SKM-1 (cell line): ENCODE data around the gene ZBP1.

ENCODE experiments used
- DNase-seq: peaks from one replicate; lab custom pipeline; 2025; ENCODE audit not compliant: unreplicated experiment; lab: John Stamatoyannopoulos, UW

Gene ZBP1

DNA sequence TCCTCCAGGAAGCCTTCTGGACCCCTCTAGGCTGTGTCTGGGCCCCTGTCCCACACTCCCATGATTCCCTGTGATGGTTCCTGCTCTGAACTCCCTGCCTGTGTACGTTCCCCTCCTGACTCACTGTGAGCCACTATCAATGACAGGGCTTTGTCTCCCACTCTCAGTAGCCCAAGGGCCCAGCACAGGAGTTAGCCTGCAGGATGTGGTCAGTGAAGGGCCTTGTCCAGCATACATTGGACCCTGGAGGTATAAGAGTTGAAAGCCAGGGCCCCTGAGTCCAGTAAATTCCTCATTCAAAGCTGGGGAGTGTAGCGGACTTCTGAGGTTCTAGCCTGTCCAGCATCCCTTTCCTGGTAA is 19.0 kb downstream of the ZBP1 start:
- no peak for DNase-seq

DNA sequence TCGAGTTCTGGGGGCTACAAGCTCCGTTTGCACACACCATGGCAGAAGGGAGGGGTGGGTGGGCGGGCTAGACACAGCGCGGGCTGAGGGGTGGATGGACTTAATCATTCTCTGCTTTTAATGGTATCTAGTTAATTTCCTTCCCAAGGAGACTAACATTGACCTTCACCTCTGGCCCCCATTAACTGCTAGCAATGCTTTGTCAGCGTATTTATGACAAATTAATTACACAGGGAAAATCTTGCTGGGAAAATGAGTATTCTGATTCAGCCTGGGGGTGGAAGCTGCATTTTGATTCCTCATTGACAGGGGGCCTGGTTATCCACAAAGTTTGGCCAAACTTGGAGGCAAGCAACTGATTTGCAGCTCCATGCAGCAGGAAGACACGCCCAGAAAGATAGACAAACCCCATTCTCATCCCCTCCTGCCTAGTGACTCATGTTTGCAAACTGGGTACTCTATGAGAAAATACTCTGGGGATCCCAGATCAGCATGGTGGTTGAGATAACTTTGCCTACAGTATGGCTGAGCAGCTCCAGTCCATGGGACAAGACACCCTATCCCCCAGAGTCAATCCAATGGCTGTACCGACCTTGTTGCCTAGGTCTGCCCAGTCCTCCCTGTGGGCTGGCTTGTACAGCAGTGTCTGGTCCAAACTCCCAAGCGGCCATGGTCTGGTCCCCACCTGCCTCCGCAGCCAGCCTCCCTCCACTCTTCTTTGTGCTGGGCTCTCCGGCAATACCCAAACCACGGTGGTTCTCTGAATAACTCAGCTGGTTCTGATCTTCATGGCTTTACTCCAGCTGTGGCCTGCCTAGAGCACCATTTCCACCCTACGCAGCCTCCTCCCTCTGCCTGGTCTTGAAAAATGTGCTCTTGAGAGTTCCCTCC is 19.7 kb downstream of the ZBP1 start:
- no peak for DNase-seq

DNA sequence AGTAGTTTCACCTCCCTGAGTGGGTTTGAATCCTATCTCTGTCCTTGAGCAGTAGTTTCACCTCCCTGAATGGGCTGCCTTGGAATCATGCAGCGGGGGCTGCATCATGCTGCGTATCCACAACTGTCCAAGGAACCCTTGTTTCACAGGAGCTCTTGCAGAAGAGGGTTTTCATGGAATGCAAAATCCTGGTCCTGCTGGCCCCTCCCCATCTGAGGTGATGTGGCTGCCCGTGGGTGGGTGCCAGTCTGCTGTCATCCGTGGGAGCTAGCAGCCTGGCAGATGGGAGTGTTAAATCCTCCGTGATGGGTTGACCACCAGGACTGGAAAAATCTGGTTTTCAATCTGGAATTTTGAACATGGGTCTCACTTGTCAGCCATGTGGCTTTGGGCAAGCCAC is 21.7 kb downstream of the ZBP1 start:
- no peak for DNase-seq

DNA sequence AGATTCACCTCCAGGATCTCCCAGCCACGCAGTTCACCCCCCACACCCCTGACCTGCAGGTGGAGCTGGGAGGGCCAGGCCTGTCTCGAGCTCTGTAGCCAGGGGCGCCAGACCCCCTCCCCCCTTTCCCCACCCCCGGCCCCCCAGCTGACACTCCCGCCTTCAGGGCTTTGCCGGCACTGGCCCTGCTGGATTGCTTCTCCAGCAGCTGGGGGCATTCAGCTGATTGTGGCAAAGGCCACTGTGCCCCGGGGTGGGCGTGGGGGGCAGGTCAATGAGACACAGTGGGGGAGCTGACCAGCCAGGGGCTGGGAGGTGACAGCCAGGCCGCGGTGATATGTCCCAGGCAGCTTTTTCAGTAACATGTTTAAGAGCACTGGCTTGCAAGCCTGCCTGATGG is 22.2 kb downstream of the ZBP1 start:
- DNase-seq, result no peak

DNA sequence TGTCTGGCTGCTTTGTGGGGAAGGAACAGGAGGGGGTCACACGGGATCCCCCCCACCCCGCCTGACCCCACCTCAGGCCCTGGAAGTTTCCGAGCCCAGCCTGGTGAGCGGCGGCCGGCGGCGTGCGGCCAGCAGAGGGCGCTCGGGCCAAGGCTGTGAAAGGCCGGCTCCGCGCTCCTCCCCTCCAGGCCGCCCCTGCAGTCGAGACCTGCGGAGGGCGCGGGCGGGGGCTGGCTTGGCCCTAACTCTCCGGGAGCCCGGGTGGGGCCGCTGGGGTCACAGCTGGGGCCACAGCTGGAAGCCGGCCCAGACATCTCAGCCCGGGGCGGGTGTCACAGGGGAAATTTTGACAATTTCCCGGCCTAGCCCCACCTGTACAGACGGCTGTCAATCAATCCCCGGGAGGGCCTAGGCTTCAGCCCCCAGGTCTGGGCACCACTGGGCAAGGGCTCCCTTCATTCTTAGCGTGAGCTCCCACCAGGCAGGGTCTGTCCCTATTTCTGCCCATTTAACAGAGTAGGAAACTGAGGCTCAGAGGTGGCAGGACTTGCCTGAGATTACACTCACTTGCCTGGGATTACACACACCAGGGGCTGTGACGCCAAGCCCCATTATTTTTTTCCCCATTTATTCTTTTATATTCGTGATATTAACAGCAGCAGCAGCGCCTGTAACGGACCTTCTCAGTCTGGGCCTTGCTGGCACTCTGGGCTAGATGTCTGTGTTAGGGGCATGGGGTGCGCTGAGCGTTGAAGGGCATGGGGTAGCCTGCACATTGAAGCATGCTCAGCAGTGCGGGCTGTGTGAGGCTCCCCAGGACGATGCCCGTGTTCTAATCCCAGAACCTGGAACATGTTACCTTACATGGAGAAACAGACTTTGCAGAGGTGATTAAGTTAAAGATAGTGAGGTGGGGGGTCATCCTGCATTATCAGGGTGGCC is 23.0 kb downstream of the ZBP1 start:
- DNase-seq, result peak; percentile 24

DNA sequence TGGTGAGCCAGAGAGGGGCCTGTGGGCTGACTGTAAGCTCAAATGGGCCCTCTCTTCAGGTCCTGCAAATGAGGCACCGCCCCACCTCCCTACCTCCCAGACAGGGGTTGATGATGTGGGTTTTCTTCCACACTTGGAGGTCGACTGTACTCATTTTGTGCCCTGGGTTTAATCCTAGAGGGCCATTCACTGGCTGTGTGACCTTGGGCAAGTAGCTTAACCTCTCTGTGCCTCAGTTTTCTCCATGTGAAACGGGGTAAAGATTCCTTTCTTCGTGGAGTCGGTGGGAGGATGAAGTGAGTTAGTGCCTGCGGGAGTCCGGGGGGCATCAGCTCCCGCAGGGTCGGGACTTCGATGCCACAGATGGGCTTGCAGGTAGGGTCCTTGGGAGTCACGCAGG is 23.9 kb downstream of the ZBP1 start:
- DNase-seq, result no peak

DNA sequence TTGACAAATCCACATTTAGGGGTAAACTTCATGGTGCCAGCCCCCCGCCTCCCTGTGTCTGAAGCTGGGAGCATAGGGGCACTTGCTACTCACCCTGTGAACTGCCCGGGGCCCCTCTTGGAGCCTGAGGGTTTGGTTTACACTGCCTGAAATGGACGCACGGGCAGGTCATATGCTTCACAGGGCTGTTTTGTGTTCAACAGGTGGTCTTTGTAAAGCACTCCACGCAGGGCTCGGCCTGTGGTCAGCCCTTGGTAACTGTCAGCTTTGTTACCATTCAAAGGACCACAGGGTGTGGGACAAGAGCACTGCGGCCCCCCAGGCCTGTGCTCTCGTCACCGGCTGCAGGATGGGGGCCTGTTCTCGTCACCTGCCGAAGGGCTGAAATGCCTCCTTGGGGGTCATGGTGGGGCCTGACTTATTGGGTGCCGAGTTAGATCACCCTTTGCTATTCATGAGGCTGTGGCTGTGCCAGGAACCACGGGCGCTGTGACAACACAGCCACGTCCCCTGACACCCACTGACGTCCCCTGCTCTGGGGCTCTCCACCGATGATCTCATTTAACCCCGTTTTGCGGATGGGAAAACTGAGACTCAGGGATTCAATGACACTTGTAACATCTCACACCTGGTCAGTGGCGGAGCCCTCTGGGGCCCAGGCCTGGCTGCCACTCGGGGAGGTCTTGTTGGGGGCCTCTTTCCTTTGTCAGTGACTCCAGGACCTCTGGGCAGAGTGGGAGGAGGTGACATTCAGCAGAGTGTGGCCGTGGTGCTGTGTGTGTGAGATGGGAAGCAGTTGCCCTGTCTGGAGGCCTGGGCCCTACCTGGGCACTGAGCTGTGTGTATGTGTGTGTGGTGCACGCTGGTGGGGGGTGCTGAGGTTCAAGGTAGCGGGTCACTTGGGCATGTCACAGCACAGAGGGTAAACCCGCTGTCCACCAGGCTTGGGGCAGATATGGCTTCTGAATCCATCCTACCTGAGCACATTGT is 24.9 kb downstream of the ZBP1 start:
- DNase-seq, result no peak

DNA sequence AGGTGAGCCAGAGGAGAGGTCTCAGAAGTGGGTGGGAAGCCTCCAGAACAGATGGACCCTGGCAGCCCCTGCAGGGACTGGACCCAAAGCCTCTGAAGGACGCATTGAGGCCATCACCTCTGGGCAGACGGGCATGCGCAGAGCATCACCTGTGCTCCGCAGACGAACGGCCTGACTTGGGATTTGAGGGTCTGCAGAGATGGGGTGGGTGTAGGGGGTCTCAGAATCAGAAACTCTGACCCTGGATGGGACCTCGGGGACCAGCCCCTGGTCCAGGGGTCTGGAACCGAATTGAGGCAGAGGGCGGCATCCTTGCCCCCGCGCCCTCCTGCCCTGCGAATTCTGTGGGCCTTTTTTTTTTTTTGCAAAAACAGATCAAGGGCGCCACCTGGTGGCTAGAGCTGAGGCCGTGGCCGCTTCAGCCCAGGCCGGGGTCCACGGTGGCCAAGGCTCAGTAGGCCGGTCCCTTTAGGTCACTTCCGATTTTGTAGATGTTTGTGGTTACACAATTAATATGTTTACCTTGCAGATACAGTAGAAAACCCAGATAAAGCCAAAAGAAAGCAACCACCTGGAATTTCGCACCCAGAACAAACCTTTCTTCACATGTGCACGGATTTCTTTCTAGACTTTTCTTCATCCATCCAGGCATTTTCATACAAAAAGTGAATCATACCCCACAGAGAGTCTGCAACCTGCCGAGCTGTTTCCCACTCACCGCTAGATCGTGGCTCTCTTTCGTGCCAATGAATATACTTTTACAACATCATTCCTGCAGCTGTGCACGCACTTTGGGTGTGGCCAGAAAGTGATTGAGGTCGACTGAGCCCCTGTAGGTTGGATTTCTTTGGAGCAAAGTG is 25.9 kb downstream of the ZBP1 start:
- DNase-seq, result no peak

DNA sequence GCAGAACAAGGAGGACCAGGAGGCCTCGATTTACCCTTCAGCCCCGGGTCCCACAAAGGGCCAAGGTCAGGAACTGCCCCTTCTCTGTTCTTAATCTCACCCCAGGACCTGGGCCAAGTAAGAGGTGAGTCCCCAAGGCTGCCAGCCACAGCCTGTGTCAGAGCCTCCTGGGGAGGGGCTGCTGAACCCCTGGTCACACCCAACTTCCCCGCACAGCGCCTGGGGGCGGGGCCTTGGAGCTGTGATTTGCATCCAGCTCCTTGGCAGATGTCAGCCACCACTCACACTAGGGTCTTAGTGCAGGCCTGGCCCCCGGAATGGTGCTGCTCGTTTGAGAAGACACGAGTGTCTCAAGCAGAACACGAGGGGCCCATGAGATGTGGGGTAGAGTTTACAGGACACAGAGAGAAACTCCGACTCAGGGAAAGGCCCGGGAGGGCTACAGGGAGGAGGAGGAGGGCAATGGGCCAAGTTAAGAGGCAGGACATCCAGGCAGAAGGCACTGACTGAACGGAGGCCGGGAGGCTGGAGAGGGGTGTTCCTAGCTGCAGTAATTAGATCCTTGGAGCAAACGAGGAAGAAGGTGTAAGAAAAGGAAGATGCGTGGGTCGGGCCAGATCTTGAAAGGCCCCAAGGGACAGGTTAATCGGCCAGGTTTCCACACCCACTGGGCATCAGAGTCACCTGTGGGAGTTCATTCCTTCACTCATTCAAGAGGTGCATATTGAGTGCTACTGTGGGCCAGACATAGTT is 26.9 kb downstream of the ZBP1 start:
- DNase-seq, result no peak

DNA sequence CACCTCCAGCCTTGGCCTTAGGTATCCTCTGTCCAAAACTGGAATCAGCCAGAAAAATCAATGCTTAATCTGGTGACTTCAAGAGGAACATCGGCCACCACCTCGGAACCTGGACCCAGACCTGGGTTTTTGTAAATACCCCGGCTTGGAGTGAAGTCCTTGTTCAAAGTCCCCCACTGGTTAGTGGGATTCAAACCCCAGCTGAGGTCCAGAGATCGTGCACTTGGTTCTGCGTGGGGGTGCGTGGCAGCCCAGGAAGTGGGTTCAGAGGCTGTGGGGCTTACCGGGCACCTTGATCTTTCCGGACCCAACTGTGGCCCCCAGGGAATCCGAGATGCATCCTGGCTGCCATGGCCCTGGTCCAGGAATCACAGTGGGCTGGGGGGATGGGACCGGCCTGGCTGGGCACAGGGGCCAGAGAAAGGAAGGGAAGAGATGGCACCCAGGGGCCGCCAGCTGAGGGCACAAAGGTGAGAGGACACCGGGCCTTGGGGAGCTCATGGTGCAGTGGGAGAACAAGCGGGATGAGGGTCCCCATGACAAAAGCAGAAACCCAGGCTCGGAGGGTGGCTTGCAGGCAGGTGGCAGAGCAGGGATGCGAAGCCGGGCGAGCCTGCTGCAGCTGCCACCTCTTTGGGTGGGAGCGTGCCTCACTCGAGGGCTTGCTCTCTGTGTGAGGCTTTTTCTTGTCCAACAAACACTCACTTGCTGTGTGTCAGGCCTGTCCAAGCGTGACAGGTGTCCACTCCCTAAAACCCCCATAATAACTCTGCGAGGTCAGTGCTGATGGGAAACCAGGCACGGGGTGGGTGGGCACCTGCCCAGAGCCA is 27.7 kb downstream of the ZBP1 start:
- no peak for DNase-seq

DNA sequence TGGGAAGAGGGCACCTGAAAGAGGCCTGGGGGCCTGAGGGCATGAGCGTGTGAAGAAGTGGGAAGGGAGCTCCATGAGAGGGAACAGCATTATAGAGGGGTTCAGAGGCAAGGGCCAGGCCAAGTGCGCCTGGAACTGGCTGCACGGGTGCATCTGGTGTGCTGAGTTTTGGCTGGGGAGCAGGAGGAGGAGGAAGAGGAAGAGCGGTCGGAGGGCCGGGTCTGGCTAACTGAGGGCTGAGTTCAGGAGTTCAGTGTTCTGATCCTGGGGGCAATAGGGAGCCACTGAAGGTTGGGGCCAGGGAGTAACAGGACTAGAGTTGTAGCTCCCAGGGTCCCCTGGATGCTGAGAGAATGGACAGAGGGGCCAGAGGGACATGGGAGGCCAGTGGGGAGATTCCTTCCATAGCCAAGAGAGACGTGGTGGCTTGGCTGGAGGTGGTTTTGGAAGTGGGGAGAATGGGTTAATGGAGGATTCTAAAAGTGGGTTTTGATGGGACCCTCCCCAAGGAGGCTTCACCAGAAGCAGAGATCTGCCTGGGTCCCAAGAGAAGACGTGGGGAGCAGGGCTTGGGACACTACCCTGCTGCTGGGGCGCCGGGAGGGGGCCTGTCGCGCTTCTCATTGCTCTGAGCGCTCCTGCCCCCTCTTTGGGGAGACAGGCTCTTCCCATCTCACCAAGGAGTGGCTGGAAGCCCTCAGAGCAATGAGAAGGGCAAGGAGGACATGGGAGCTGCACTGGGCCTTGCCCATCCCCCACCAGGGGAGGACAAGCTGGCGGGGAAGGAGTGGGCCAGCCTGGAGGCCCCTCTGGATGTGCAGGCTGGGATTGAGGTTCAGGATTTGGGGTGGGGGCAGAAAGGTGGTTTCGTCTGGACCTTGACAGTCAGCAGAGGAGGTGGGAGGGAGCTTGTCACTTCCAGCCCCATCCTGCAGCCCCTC is 28.7 kb downstream of the ZBP1 start:
- no peak for DNase-seq

DNA sequence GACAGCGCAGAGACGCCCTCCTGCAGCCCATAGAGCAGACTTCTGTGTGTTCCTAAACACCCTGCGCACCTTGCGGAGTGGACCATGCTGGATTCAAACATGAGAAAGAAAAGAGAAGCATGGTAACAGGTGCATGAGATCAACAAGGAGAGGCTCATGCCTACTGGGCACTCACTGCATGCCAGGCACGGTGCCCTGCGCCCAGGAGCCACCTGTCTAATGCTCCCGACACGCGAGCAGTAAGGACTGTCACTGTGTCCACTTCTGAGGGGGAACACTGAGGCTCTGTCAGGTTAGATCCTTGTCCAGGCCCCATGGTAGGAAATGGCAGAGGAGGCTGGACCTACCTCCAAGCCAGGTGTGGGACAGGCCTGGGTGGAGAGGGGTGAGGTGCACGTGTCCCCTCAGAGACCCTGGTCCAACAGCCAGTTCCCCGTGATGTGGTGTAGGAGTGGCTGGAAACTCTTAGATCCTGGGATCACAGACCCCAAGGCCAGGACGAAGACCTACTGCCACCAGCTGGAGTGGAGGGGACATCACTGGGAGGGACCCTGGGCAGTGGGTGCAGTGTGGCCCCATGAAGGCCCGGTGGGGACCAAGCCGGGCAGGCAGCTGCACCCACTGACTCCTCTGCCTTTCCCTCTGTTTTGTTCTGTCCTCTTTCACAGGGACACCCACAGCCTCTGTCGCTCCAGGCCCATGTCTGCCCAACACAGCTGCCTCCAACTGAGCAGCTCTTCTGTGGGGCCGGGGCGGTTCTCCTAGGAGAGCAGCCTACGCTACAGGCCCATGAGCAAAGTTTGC is 29.5 kb downstream of the ZBP1 start:
- DNase-seq, result no peak

DNA sequence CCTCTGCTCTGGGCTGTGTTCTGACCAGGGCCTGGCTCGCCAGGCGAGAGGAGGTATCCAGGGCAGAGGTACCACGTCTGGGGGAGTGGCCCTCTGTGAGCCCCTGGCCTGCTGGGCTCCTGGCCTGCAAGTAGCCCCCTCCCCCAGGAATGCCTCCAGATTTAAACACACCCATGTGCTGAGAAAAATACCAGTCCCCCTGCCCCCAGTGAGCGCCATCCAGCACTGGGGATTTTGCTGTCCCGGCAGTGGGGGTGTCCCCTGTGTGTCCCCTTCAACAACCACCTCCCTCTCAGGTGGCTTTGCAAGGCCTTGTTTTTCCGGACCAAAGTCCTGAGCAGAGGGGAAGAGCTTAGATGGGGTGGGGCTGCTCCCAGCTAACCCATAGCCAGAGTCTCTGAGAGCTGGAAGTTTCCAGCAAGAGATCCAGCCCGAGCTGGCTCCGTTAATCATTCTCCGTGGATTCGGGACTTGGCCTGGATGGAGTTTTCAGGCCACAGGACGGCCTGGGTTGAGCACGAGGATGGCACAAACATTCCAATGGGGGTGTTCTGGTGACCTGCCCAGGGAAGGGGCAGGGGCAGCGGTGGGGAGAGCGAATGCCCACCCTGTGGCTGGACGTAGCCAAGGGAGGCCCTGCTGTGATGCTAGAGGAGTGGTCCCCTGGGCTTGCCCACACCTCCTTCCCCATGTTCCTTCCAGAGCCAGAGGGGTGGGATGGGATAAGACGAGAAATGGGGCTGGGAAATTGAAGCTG is 30.3 kb downstream of the ZBP1 start:
- no peak for DNase-seq

DNA sequence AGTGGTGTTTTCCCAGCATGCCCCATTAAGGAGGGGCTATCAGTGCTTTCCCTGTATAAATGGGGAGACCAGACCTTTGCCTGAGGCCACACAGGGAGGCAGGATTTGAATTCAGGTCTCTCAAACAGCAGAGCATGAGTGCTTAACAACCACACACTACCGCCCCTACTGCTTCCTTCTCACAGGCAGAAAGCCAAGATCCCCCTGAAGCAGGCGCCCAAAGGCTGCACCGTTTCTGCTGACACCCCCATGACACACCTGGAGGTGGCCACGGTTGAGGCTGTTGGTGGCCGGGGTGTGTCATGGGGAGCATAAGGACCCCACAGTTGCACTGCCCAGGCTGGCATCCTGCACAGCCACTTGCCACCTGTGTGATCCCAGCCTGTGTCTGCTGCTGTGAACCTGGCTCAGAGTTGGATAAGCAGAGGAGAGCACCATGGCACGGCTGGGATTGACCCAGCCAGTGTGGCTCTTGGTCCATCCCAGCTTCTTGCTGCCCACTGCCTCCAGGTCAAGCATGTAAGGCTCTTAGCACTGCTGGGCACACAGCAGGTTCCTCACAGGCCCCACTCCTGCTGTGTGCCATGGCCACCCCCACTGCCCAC is 31.0 kb downstream of the ZBP1 start:
- no peak for DNase-seq

DNA sequence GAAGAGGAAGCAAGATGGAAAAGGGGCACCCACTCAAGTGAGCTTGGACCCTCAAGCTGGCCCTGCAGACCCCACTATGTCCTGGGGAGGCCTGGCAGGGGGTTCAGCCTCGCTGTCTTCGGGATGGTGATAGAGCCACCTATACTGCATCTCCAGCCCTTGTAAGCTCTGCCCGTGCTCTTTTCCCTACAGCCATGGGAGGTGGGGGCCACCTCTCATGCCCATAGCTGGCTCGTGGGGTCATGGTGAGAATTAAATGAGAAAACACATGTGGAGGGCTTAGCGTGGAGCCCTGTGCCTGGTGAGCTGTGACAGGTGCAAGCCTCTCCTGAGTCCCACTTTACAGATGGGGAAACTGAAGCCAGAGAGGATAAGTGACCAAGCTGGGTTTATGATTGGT is 31.6 kb downstream of the ZBP1 start:
- DNase-seq, result no peak
